HEK293 (cell line): ENCODE data around the gene PIP5K1C.

Experiments used
- BCL11A ChIP-seq: fragments of 450-650 bp; formaldehyde crosslinking; IDR thresholded peaks from 2 replicates; pipeline ENCODE4 v1.5.1; 2016; ENCODE audit warnings: low read depth, missing biosample characterization, missing genetic modification characterization
- GLIS1 ChIP-seq: fragments of 450-650 bp; formaldehyde crosslinking; IDR thresholded peaks from 2 replicates; pipeline ENCODE4 v1.5.1; 2016; ENCODE audit warnings: missing biosample characterization, missing genetic modification characterization
- GLIS2 ChIP-seq: fragments of 450-650 bp; formaldehyde crosslinking; IDR thresholded peaks from 2 replicates; pipeline ENCODE4 v1.5.1; 2016; ENCODE audit warnings: missing biosample characterization, missing genetic modification characterization
- KLF16 ChIP-seq: fragments of 450-650 bp; formaldehyde crosslinking; IDR thresholded peaks from 2 replicates; pipeline ENCODE4 v1.5.1; 2017; ENCODE audit warnings: missing biosample characterization, missing genetic modification characterization
- KLF8 ChIP-seq: fragments of 450-650 bp; formaldehyde crosslinking; IDR thresholded peaks from 2 replicates; pipeline ENCODE4 v1.5.1; 2016; ENCODE audit warnings: missing biosample characterization, missing genetic modification characterization
- OSR2 ChIP-seq: fragments of 450-650 bp; formaldehyde crosslinking; IDR thresholded peaks from 2 replicates; pipeline ENCODE4 v1.5.1; 2016; ENCODE audit warnings: missing biosample characterization, missing genetic modification characterization
- PATZ1 ChIP-seq: fragments of 450-650 bp; formaldehyde crosslinking; IDR thresholded peaks from 2 replicates; pipeline ENCODE4 v1.5.1; 2016; ENCODE audit warnings: missing biosample characterization, missing genetic modification characterization
- PRDM4 ChIP-seq: fragments of 450-650 bp; formaldehyde crosslinking; IDR thresholded peaks from 2 replicates; pipeline ENCODE4 v1.5.1; 2017; ENCODE audit warnings: missing biosample characterization, missing genetic modification characterization
- YY1 ChIP-seq: fragments of 450-650 bp; formaldehyde crosslinking; IDR thresholded peaks from 2 replicates; pipeline ENCODE4 v1.5.1; 2018; ENCODE audit warnings: missing biosample characterization, missing genetic modification characterization
- ZBTB1 ChIP-seq: fragments of 450-650 bp; formaldehyde crosslinking; IDR thresholded peaks from 2 replicates; pipeline ENCODE4 v1.5.1; 2016; ENCODE audit warnings: missing biosample characterization, missing genetic modification characterization
- ZBTB8A ChIP-seq: fragments of 450-650 bp; formaldehyde crosslinking; IDR thresholded peaks from 2 replicates; pipeline ENCODE4 v1.5.1; 2016; ENCODE audit warnings: missing biosample characterization, missing genetic modification characterization
- ZFHX2 ChIP-seq: fragments of 450-650 bp; formaldehyde crosslinking; conservative IDR thresholded peaks from 2 replicates; pipeline ENCODE4 v1.5.1; 2016; ENCODE audit warnings: missing biosample characterization, missing genetic modification characterization
- ZFP37 ChIP-seq: fragments of 450-650 bp; formaldehyde crosslinking; IDR thresholded peaks from 2 replicates; pipeline ENCODE4 v1.5.1; 2016; ENCODE audit warnings: missing biosample characterization, missing genetic modification characterization
- ZIC2 ChIP-seq: fragments of 450-650 bp; formaldehyde crosslinking; IDR thresholded peaks from 2 replicates; pipeline ENCODE4 v1.5.1; 2016; ENCODE audit warnings: missing biosample characterization, missing genetic modification characterization
- ZNF221 ChIP-seq: fragments of 450-650 bp; formaldehyde crosslinking; IDR thresholded peaks from 2 replicates; pipeline ENCODE4 v1.5.1; 2017; ENCODE audit warnings: missing biosample characterization, missing genetic modification characterization, borderline replicate concordance
- ZNF501 ChIP-seq: fragments of 450-650 bp; formaldehyde crosslinking; IDR thresholded peaks from 2 replicates; pipeline ENCODE4 v1.5.1; 2016; ENCODE audit warnings: missing biosample characterization, missing genetic modification characterization
- ZNF529 ChIP-seq: fragments of 450-650 bp; formaldehyde crosslinking; IDR thresholded peaks from 2 replicates; pipeline ENCODE4 v1.5.1; 2017; ENCODE audit warnings: missing genetic modification characterization, missing biosample characterization; ENCODE audit not compliant: insufficient replicate concordance
- ZNF660 ChIP-seq: fragments of 450-650 bp; IDR thresholded peaks from 2 replicates; pipeline ENCODE4 v1.5.1; 2018; ENCODE audit warnings: missing biosample characterization, mild to moderate bottlenecking, missing genetic modification characterization
- TF ChIP-seq, protein P1 (sequence below): fragments of 450-650 bp; formaldehyde crosslinking; IDR thresholded peaks from 2 replicates; pipeline ENCODE4 v1.5.1; 2016; ENCODE audit warnings: missing biosample characterization, missing genetic modification characterization
- TF ChIP-seq, protein P2 (sequence below): fragments of 450-650 bp; formaldehyde crosslinking; IDR thresholded peaks from 2 replicates; pipeline ENCODE4 v1.5.1; 2016; ENCODE audit warnings: missing biosample characterization, missing genetic modification characterization

Gene PIP5K1C

GRCh38 chr19:3721131-3721886 lies 21.0 kb upstream of the PIP5K1C start (continued):
- TF ChIP-seq, protein P1, sequence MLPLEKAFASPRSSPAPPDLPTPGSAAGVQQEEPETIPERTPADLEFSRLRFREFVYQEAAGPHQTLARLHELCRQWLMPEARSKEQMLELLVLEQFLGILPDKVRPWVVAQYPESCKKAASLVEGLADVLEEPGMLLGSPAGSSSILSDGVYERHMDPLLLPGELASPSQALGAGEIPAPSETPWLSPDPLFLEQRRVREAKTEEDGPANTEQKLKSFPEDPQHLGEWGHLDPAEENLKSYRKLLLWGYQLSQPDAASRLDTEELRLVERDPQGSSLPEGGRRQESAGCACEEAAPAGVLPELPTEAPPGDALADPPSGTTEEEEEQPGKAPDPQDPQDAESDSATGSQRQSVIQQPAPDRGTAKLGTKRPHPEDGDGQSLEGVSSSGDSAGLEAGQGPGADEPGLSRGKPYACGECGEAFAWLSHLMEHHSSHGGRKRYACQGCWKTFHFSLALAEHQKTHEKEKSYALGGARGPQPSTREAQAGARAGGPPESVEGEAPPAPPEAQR (tag by site-specific recombination): peak; percentile 77; the same call in 1 of the 2 replicates
- TF ChIP-seq YY1 (tag by site-specific recombination) (peak; percentile 66; the same call in 1 of the 2 replicates), ZFP37 (tag by site-specific recombination) (peak; percentile 73; the same call in 1 of the 2 replicates), ZNF501 (tag by site-specific recombination) (peak; percentile 35; the same call in 1 of the 2 replicates), ZFHX2 (tag by site-specific recombination) (peak; percentile 69), PATZ1 (tag by site-specific recombination) (peak; percentile 90), GLIS2 (tag by site-specific recombination) (peak; percentile 59), OSR2 (tag by site-specific recombination) (peak; percentile 44; the same call in 1 of the 2 replicates), KLF16 (tag by site-specific recombination) (peak; percentile 92), ZNF221 (tag by site-specific recombination) (0 out of 2 replicates have a peak, but pooled peaks have one; percentile 21), BCL11A (peak; percentile 47; the same call in 1 of the 2 replicates), GLIS1 (tag by site-specific recombination) (peak; percentile 65), ZBTB1 (tag by site-specific recombination) (0 out of 2 replicates have a peak, but pooled peaks have one; percentile 46), PRDM4 (tag by site-specific recombination) (peak; percentile 100), ZNF529 (tag by site-specific recombination) (no peak), ZIC2 (tag by site-specific recombination) (peak; percentile 12; the same call in 1 of the 2 replicates), KLF8 (tag by site-specific recombination) (peak; percentile 94), ZBTB8A (tag by site-specific recombination) (peak; percentile 57), ZNF660 (tag by site-specific recombination) (peak; percentile 91)
- TF ChIP-seq, protein P2, sequence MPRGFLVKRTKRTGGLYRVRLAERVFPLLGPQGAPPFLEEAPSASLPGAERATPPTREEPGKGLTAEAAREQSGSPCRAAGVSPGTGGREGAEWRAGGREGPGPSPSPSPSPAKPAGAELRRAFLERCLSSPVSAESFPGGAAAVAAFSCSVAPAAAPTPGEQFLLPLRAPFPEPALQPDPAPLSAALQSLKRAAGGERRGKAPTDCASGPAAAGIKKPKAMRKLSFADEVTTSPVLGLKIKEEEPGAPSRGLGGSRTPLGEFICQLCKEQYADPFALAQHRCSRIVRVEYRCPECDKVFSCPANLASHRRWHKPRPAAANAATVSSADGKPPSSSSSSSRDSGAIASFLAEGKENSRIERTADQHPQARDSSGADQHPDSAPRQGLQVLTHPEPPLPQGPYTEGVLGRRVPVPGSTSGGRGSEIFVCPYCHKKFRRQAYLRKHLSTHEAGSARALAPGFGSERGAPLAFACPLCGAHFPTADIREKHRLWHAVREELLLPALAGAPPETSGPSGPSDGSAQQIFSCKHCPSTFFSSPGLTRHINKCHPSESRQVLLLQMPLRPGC: peak; percentile 71; the same call in 1 of the 2 replicates
- TF ChIP-seq, all 188 proteins: peak for 62
